ENCODE measurements around the gene SCN5A.

The SCN5A gene

DNA sequence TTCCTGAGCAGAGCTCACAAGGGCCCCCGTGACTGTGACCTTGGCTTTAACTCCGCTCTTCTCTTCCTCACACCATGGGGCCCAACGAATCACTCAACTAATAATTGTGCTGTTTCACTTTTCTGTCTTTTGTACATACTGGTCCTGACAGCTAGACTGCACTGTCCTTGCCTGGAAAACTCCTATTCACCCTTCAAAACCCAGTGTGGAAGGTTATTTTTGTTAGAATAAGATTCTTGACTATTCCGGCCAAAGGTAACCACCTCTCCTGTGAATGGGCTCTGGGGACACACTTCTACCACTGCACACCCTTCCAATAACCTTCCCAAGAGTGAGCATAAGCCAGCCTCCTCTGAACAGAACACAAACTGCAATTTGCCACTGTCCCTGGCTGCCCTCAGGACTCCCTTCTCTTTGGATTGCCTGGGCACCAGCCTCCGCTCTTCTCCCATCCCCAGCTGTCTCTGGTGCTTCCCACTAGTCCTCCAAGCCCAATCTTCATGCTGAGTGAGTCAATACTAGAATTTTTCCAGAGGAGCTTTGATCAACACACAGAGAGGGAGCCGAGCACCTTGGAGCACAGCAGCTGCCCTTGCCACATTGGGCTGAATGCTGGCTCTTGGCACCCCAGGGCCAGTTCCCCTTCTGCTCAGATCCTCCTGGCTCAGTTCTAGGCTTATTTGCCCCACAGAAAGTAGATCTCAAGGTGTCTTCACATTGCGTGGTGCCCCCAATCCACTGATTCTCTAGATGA is 2.1 kb downstream of the SCN5A start:
- DNase-seq (ENCODE audit: low spot score) = no peak

DNA sequence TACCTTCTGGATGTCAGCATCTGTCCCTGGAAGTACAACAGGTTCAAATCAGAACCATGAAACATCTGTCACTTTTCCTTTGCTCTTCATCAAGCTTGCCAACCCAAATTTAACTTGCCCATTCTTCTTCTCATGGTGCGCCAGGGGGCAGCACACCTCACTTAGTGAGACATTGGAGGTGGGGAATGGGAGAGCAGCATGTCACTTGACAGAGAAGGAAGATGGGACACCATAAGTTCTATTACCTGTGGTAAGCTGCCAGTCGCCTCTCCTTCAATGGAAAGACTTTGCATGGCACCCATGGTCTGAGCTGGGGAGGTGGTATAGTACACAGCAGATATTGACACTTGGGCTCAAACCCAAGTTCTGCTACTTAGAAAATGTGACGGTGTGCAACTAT is 2.9 kb downstream of the SCN5A start:
- DNase-seq (ENCODE audit: low spot score) = peak; percentile 13

DNA sequence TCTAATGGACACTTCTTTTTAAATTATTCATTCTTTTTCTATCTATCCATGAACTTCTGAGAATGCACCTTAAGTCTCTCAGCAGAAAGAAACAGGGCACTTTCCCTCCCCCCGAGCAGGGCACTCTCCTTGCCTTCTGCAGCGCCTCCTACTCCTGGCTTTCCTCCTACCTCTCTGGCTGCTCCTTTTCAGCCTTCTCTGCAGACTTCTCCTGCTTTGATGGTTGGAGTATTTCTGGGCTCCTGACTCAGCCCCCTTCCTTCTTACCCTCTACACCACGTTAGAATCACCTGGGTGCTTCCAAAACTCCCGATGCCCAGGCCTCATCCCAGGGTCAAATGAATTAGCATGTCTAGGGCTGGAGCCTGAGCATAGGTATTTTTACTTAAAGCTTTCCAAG is 3.4 kb downstream of the SCN5A start:
- no peak for DNase-seq (ENCODE audit: low spot score)

DNA sequence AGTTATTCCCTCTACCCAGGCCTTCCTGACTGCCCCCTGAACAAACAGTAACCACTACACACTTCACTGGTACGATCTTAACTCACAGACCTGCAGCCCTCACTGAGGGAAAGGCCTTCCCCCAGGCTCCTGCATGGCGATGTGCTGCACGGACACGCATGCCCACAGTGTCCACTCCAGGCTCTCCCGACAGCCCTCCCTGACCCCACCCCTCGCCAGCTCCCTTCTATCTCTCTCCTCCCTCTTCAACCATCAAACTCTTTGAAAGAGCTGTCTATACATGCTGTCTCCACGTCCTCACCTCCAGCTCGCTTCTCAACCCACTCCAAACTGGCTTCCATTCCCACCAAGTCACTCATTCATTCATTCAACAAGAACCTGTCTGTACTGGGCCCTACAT is 3.9 kb downstream of the SCN5A start:
- no peak for DNase-seq (ENCODE audit: low spot score)

DNA sequence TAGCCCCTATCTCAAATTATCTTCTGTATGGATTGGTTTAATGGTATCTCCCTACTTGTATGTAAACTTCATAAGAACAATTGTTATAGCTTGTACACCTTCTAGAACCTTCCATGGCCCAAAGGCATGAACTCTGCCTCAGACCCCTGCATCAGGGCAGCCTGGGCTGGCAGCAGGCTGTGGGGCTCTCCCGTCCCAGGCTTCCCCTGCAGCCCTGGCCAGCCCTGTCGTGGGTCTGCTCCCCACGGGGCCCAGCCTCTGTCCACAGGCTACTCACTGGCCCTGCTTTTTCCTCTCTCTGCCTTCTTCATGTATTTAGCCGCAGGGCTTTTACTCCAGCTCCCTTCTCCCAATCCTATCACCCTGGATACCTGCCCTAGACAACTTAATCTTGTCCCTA is 4.4 kb downstream of the SCN5A start:
- no peak for DNase-seq (ENCODE audit: low spot score)

DNA sequence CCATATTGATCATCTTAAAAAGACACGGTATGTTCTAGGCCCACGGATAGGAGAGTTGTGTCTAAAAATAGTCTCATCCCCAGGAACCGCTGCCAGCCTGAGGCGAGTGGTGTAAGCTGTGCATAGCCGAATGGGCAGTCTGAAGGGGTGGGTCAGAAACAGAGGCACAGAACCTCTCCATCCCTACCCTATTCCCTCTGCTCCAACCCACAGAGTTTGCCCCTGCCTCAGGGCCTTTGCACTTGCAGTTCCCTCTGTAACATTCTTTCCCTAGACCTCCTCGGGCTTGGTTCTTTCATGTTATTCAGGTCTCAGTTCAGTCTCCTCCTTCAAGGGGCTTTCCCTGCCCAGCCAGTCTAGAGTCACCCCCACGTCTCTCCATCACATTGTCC is 4.8 kb downstream of the SCN5A start:
- DNase-seq (ENCODE audit: low spot score) = no peak

DNA sequence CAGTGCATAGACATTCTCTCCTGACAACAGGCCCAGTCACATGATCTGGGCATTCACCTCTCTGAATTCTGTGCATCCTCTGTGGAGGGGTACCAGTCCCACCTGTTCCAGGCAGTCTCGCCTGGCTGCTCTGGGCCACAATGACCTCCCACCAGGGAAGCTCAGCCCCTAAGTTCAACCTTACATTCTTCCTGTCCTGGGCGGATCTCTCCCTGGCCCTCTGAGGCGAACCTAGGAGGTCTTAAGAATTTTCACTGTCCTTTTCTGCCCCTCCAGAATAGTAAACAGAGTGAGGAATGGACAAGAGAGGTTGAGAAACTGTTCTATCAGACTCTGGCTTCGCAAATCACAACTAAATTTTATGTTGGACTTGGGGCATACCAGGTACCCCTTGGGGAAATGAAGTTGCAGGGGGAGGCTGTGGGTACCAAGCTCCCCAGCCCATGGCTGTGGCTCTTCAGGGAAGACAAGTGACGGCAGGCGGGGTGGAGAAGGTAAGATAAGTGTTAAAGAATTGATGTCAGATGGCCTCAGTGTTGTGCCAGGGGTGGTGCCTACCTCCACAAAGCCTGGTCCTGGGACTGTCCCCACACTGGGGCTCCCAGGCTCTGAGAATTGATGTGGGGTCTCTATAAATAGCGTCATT is 5.3 kb downstream of the SCN5A start:
- no peak for DNase-seq (ENCODE audit: low spot score)

DNA sequence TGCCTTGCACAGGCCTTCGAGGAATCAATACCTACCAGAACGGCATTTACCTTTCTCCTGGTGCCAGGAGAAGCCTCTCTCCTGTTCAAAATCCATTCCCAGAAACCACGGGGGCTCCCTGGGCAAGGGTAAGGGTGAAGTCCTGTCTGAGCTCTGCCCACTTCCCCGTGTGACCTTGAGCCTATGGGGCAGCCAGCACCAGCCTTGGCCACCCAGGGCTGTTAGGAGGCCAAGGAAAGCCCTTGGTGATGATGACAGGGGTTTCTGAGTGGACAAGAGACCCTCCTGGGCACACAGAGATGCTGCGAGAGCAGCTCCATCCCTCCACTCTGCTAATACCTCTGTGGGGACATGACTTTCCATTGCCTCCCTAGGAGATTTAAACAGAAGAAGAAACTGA is 5.9 kb downstream of the SCN5A start:
- DNase-seq (ENCODE audit: low spot score) = no peak

DNA sequence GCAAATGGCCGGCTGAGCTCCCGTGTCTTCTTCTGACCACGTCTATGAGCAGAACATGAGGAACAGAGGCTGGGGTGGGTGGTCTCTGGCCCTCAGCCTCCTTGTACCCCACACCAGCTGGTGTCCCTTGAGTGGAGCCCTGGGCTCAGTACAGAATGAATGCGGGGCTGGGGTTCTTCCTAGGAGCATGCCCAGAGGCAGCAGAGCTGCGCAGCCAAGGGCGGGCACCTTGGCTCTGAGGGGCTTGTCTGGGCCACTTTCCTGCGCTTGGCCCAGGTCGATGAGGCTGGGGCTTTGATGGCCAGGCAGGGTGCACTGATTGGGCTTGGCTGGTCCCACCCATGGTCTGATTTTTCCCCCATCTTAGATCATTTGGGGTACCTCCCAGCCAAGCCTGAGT is 6.4 kb downstream of the SCN5A start:
- DNase-seq (ENCODE audit: low spot score) = no peak

DNA sequence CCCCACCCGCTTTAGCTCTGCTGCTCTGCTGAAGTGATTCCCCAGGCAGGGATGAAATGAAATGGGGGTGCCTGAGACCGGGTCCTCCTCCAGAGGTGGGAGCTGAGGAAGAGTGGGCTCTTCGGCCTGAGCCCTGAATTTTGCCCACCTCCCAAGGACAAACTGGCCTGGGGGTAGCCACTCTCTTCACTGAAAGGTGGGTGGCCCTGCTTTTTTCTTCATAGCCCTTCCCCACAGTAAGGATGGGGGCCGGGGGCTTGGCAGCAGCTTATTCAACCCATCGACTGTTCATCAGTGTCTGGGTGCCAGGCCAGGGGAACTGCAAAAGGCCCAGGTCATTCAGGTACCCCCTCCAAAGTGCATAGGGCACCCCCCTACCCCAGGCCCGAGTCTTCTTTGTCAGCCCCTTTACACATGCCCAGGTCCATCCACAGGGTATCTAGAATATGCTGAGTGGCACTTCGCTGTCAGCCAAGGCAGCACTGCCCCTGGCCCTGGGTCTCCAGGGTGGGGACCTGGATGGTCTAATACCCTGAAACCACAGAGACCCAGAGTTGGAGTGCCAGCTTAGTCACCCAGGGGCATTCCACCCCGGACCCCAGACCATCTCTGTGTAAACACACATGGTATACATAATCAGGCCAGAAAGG is 7.9 kb downstream of the SCN5A start:
- DNase-seq (ENCODE audit: low spot score) = no peak

DNA sequence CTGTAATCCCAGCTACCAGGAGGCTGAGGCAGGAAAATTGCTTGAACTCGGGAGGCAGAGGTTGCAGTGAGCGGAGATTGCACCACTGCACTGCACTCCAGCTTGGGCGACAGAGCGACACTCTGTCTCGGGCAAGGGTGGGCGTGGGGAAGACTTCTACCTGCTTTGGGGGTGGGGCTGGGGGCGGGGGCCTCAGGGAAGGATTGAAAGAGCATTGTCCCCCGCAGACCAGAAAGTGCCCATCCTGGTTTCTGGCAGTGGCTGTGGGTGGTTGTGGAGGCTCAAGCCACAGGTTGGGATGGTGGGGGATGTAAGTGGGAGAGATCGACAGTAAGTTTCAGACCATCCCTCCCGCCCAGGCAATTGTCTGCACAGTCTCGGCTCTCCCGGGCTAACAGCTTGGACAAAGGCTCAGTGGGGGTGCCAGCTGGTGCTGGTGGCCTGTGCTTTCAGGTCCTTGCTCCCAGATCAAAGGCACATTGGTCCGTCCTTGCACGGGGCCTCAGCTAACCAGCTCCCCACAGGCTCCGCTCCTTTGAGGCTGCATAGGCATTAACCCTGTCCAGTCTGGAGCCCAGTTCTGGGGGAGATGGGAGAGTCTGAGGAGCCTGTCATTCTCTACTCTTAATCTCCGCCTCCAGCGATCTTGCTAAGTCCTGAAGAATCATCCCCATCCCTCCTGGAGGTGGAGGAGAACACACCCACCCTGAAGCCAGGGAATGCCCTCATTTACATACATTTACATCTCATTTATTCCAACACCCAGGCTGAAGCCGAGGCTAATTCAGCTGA is 8.6 kb downstream of the SCN5A start:
- no peak for DNase-seq (ENCODE audit: low spot score)

DNA sequence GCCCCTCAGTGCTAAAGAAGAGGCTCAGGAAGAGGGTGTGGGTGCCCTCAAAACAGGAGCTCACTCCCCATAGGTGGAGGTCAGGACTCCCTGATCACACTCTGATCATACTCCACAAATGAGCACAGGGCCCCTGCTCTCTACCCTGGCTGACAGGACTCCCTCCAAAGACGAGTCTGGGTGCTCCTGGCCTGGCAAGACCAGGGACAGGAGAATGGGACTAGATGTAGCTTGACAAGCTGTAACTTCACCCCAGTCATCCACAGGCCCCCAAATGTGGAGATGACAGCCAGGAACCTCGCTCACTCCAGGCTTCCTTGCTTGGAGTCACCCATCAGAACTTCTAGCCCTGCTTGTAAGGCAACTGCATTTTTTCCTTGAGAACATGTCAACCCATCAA is 11.1 kb downstream of the SCN5A start:
- DNase-seq (ENCODE audit: low spot score) = no peak

DNA sequence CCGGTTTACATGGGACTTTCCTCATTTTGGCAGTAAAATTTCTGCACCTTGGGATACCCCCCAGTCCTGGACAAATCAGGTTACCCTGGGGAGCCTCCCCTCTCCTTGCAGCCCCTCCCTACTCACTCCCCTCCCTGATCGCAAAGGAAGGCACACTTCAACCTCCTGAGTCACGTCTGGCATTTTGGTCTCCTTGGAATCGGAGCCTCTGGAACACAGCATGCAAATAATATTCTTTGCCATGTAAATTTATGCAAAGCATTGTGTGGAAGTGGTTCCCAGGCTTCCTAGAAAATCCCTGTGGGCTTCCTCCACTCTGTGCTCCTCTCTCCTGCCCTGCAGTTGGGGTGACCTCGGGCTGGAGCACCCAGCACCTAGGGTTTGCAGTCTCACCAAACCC is 11.6 kb downstream of the SCN5A start:
- DNase-seq (ENCODE audit: low spot score) = no peak

DNA sequence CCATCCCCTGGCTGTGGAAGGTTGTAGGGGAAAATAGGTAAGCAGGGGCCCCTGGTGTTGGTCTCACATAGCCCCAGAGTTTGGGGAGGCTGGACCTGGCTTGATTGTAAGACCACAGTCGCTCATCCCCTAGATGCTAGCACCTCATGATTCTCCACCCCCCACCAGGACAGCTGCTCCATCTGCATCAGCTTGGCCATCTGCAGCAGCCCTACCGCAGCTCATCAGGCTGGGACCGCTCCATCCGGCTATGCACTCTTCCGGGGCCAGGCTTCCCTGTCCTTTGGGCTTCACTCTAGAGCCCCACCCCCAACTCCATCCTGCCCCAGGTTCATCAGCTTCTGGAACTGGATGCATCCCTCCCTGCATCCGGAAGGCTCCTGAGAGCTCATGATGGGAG is 12.6 kb downstream of the SCN5A start:
- no peak for DNase-seq (ENCODE audit: low spot score)

DNA sequence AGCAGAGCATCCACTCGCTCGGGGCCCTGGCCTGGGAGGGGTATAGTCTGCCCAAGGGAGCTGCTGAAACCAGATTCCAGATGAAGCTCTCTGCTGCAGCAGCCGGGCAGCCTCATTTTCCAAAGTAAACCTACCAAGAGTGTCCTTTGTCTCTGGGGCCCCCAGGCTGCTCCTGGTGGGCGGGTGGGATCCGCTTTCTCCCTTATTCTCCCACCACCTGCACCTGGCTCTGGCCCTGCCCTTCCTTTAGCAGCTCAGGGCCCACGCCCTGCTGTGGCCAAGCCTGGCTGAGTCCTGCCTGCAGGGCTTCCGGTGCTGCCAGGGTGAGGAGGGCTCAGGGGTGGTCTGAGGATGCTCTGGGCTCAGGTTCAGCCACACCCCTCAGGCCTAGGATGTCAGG is 13.0 kb downstream of the SCN5A start:
- DNase-seq (ENCODE audit: low spot score) = no peak

DNA sequence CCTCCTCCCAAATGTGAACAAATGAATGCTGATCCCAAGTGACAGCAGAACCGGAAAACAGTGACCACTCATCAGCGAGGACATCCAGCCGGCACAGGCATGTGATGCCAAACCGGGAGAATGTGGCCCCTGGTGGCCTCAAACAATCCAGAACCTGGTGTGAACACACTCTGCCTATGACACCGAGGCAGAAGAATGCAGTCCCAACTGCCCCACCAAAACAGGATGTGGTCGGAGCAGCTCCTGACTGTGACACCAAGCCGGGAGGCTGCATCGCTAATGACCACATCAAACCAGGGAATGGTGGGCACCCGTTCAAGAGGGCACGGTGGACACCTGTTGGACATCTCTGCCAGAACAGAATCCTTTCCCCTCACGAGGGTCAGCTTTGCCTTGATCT is 15.4 kb downstream of the SCN5A start:
- no peak for DNase-seq (ENCODE audit: low spot score)

DNA sequence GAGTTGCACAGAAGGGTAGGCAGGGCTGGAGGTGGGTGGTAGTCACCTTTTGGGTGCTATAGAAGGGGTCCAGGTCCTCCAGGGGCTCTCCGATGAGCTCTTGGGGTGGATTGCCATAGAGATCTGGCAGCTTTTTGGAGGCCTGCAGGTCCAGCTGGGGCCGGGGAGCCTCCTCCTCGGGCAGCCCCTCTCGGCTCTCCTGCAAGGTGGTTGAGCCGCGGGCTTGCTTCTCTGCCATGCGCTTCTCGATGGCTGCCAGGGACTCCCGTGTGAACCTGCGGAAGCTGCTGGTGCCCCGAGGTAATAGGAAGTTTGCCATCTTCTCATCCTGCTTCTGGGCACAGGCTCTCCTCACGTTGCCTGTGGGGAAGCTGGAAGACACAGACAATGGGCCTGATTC is 16.5 kb downstream of the SCN5A start:
- DNase-seq (ENCODE audit: low spot score) = no peak

DNA sequence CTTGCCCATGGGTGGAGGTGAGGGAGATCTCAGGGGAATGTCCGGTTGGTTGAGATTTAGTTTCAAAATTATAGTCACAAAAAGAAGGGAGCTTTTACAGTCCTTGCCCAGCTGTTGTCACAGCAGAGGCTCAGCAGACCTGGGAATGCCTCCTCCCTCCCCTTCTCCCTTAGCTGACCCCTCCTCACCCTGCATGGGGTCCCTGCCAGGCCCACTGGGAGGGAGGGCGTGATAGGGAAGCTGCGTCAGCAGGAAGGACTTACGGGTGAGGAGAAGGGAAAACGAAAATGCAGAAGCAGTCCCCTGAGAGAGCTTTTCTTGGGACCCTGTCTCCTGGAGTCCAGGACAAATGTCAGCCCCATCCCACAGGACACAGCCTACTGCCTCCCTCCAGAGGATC is 18.9 kb downstream of the SCN5A start:
- DNase-seq (ENCODE audit: low spot score) = no peak

DNA sequence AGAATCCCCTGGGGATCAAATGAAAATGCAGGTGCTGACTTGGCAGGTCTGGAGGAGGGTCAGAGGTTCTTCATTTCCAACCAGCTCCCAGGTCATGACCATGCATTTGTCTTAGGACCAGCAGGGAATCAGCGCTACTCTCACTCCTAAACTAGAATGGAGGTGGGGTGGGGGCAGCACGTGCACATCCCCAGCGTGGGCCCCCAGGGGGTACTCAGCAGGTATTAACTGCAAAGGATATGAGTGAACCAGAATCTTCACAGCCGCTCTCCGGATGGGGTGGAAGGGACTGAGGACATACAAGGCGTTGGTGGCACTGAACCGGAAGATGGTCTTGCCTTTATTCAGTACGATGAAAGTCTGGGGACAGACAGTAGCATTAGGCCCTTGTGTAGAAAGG is 19.4 kb downstream of the SCN5A start:
- DNase-seq (ENCODE audit: low spot score) = no peak

DNA sequence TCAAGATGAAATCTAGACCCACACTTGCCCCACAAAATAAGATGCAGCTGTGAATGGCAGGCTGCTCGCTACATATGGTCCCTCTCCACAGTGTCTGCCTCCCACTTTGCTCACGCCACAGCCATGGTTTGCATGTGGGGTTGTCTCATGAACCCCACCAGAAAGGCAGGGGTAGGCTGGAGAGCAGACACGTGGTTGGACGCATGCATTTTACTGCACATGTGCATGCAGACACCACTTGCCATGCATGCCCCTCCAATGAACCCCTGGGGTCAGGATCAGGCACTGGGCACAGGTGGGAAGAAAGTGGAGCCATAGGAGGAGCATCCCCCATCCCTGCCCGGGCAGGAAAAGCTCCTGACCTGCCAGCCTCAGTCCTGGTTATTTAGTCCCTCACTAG is 20.7 kb downstream of the SCN5A start:
- DNase-seq (ENCODE audit: low spot score) = no peak

DNA sequence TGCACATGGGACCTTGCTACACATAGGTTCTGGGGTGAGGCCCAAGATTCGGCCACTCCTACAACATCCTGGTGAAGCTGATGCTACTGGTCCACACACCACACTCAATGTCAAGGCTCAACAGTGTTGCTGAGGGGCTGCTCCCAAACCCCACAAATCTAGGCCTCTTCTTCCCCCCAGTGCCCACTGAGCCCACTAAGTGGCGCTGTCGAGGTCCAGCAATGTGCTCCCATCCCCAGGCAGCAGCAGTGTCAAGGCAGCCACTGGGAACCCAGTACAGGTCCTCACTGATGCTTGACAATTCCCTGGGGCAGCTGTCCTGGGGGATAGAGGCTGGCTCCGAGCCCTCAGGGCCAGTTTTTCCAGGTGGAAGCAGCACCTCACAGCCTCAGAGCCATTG is 21.5 kb downstream of the SCN5A start:
- no peak for DNase-seq (ENCODE audit: low spot score)

DNA sequence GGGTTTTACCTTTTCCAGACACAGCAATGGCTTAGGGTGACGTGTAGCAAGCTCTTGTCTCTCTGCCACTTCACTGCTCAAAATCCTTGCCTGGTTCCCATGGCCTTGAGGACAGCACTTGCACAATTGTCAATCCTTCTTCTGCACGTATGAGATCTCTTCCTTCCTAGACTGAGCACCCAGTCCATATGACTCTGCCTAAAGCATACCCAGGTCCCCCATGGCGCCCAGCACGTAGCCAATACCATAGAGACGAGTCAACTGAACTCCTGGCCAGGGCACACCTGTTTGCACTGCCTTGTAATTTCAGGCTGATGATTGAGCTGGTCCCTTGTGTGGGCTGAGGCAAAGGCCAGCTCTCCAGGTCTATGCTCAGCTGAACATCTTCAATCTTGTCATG is 23.3 kb downstream of the SCN5A start:
- no peak for DNase-seq (ENCODE audit: low spot score)

DNA sequence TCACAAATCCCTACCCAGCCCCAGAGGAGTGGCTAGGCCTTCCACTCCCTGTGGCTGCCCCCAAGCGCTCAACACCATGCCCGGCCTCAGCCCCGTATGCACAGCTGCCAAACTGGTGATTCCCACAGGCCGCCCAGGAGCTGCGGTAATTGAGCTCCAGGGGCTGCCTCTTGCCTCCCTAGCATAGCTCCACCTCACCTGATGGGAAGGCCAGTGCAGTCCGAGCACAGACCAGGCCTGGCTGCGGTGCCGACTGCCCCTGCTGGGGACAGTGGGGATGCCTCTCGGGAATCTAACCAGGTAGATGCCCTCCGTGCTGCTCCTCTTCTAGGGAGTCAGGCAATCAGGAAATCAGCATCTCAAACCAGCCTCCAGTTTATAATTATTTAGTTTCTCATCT is 25.9 kb downstream of the SCN5A start:
- DNase-seq (ENCODE audit: low spot score) = no peak

Data from CD4-positive, alpha-beta T cell treated with Interleukin-2 at 100 ng/mL for 4 hours (primary cell).